Skeletal muscle cell (primary cell): ENCODE data around the gene CWF19L1.

ENCODE experiments used
- DNase-seq: peaks from one replicate; pipeline ENCODE4 v3.0.0-alpha.2; 2010; ENCODE audit warnings: low read depth
- H3K4me3 ChIP-seq: 2 replicates; pipeline ENCODE4 v1.5.1; 2011; ENCODE audit warnings: low read depth, mild to moderate bottlenecking, control low read depth, low read length, moderate library complexity

Gene CWF19L1

GRCh38 chr10:100265821-100266485 is 1.5 kb downstream of the CWF19L1 start:
- no peak overlapping the region for H3K4me3 ChIP-seq
- no peak for DNase-seq

GRCh38 chr10:100254191-100254590 is 13.2 kb downstream of the CWF19L1 start:
- no peak for DNase-seq
- no peak overlapping the region for H3K4me3 ChIP-seq

- DNase-seq: no peak
- no peak overlapping the region for H3K4me3 ChIP-seq
Measured at GRCh38 chr10:100253041-100253440, 14.4 kb downstream of the CWF19L1 start.

GRCh38 chr10:100248820-100249219 is 18.6 kb downstream of the CWF19L1 start:
- no peak overlapping the region for H3K4me3 ChIP-seq
- DNase-seq: no peak

- no peak overlapping the region for H3K4me3 ChIP-seq
- no peak for DNase-seq
Measured at GRCh38 chr10:100245484-100246220, 21.8 kb downstream of the CWF19L1 start.

GRCh38 chr10:100239851-100240250 is 27.6 kb downstream of the CWF19L1 start:
- H3K4me3 ChIP-seq: no peak overlapping the region

GRCh38 chr10:100238429-100238828 is 29.0 kb downstream of the CWF19L1 start:
- DNase-seq: no peak
- no peak overlapping the region for H3K4me3 ChIP-seq

More at GRCh38 chr10:100239851-100240250, 27.6 kb downstream of the CWF19L1 start:
- no peak for DNase-seq

- H3K4me3 ChIP-seq: no peak overlapping the region
- no peak for DNase-seq
Measured at GRCh38 chr10:100232101-100232500, 35.3 kb downstream of the CWF19L1 start.

GRCh38 chr10:100229819-100230422 is 37.5 kb downstream of the CWF19L1 start:
- H3K4me3 ChIP-seq: peak overlapping the region; percentile 97
- DNase-seq: no peak

GRCh38 chr10:100223879-100224278 is 43.6 kb downstream of the CWF19L1 start:
- no peak for DNase-seq
- no peak overlapping the region for H3K4me3 ChIP-seq

- H3K4me3 ChIP-seq: no peak overlapping the region
- no peak for DNase-seq
Measured at GRCh38 chr10:100222529-100222928, 44.9 kb downstream of the CWF19L1 start.

- DNase-seq: no peak
- H3K4me3 ChIP-seq: no peak overlapping the region
Measured at GRCh38 chr10:100216006-100216405, 51.4 kb downstream of the CWF19L1 start.

GRCh38 chr10:100209303-100209702 is 58.1 kb downstream of the CWF19L1 start:
- DNase-seq: no peak
- no peak overlapping the region for H3K4me3 ChIP-seq

- DNase-seq: no peak
- no peak overlapping the region for H3K4me3 ChIP-seq
Measured at GRCh38 chr10:100208276-100208675, 59.2 kb downstream of the CWF19L1 start.

- no peak for DNase-seq
- no peak overlapping the region for H3K4me3 ChIP-seq
Measured at GRCh38 chr10:100204370-100204769, 63.1 kb downstream of the CWF19L1 start.

GRCh38 chr10:100201549-100201948 is 65.9 kb downstream of the CWF19L1 start:
- H3K4me3 ChIP-seq: no peak overlapping the region
- no peak for DNase-seq

GRCh38 chr10:100194711-100195110 is 72.7 kb downstream of the CWF19L1 start:
- no peak overlapping the region for H3K4me3 ChIP-seq
- DNase-seq: no peak

- DNase-seq: peak; percentile 12
- H3K4me3 ChIP-seq: no peak overlapping the region
Measured at GRCh38 chr10:100192350-100192749, 75.1 kb downstream of the CWF19L1 start.

- peak overlapping the region; percentile 83 for H3K4me3 ChIP-seq
- peak; percentile 27 for DNase-seq
Measured at GRCh38 chr10:100186253-100187212, 80.9 kb downstream of the CWF19L1 start.
